NCI-H146 (cell line): Measurements from ENCODE around the gene KIAA1549.
"Not testable (repeated sequence)": the region's sequence is repeated elsewhere in the genome, so short reads cannot be mapped to it uniquely, and the experiment has no call there.

Experiments
- DNase-seq: peaks from one replicate; lab custom pipeline; 2025; lab: John Stamatoyannopoulos, UW

Gene KIAA1549

DNA sequence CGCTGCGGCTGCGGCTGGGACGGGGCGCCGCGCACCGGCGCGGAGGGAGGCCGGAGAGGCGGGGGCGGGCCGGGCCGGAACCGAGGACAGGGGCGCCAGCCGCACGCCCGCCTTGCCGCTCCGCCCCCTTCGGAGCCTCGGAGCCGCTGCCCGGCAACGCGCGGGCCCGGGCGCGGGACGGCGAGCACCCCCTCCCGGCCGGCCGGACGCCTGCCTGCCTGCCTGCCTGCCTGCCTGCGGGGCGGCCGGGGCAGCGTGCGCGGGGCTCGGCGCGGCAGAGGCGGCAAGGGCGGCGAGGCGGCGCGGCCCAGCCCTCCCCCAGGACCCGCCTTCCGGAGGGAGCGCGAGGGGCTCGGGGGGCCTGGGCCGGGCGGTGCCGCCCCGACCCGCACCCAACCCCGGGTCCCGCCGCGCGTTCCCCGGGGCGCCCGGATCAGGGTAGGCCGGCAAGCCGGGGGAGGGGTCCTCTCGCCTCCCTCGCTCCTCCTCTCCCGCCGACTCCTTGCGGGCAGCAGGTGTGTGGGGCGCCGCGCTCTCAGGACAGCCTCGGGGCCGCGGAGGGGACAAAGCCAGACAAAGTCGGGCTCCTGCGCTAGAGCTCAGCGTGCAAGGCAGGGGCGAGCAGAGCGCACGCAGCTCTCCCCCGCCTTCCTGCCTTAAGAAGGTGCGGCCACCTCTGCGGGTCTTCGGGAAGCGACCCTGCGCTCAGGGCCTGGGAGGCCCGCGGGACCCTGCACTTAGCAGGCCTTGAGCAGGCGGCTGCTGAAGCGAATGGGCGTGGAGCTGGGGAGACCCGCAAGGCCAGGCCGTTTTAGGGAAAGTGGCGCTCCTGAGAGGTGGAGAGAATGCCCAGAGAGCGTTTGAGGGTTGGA, at the start of gene KIAA1549:
Gene KIAA1549, minus strand, starts transcription at position 58 of the 872 bp plus-strand sequence. CDS start 120 bp downstream, outside the sequence.
- peak; percentile 83 for DNase-seq

DNA sequence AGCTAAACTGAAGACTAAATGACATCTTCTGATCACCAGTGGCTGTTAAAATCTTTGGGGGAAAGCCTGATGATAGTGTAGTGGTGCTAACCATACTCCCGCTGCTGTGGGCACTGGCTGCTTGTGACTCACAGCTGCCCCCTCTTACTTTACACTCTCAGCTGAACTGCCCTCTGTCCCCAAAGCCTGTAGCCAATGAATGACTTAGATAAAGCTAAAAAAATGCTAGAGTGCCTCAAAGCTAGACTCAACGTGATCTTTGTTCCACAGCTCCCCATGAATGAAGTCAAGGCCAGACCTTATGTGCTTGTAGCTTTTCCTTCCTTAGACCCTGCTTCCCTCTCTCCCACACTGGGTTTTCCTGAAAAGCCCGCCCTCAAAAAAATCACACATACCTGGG, 48.2 kb upstream of the KIAA1549 start:
- DNase-seq, result no peak

DNA sequence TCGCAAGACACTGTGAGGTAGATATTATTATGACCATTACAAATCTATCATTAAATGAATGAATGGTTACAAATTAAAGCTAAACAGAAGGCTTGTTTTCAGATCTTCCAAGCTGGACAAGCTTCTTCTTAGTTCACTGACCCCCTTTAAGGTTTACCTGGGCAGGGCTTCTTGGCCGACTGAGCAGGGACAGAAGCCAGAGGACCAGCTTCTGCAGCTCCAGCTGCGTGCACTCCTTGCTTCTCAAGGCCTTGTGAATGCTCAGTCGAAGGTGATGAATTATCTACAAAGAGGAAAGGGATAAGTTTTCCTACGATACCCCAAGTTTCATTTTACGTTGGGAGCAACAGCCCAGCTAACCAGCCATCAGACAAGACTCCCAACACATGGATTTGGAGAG, 45.4 kb upstream of the KIAA1549 start:
- DNase-seq, result no peak

DNA sequence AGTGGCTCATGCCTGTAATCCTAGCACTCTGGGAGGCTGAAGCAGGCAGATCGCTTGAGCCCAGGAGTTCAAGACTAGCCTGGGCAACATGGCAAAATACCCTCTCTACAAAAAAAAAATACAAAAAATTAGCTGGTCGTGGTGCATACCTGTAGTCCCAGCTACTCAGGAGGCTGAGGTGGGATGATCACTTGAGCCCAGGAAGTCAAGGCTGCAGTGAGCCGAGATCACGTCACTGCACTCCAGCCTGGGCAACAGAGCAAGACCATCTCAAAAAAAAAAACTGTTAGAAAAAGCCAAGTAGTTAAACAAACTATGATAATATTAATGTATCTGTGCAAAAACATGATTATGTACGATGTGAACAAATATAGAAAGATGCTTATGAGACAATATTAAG, 44.7 kb upstream of the KIAA1549 start:
- not testable (repeated sequence) for DNase-seq

DNA sequence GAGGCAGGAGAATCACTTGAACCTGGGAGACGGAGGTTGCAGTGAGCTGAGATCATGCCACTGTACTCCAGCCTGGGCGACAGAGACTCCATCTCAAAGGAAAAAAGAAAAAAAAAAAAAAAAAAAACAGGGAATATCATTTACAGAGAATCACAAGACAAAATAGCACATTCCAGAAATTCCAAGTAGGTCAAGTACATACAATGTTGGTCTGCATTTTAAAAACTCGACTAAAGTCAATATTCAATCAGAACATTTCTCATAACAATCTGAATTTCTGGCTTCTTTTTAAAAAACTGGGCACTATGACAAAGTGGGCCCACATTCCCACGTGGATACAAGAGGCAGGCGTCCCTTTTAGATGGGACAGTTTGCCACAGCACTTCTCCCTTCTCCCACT, 41.9 kb upstream of the KIAA1549 start:
- DNase-seq, result no peak

DNA sequence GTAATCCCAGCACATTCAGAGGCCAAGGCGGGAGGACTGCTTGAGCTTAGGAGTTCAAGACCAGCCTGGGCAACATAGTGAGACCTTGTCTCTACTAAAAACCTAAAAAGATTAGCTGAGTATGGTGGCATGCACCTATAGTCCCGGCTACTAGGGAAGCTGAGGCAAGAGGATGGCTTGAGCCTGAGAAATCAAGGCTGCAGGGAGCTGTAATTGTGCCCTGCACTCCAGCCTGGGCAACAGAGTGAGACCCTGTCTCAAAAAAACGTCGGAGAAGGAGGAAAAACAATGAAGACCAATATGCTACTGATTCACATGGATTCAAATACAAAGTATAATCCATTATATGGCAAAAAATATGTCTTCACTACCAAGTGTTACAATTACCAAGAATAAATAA, 41.1 kb upstream of the KIAA1549 start:
- no peak for DNase-seq

DNA sequence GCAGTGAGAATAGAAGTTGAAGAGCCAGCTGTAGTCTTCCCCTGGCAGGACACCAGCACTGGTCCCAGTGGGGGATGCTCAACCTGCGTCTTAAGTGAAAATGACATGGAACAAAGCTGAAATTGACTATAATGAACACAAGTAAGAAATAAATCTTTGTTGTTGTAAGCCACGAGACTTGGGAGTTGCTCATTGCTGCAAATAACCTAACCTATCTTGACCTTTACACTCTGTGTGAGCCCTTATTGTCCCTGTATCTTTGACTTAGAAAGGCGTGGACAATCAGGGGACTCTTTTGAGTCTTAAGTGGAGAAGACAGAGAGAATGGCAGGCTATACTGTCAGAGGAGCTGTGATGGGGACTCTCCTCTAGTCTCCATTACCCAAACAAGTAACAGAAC, 37.7 kb upstream of the KIAA1549 start:
- DNase-seq, result no peak

DNA sequence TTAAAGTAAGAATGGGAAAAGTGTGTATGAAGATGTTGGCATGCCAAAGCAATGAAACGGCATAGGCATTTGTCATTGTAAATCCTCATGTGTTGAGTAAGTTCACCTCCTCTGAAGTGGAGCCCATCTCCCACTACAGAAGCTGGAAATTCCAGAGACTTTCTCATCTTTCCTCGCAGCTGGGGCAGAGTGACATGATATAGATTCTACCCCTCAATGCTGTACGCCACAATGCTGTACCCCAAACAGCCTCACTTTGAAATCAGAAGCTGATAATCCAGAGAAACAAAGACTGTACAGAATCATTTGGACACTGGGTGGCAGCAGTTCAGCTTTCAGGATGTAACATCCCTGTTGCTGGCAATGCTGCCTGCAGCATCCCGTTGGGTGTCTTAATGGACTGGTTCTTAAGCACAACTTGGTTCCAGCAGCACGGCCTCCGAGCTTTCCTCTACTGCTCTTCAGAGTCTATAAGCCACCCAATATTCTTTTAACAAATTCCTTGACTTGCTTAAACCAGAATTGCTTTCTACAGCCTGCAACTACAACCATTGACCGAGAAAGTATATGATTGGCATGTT, 35.8 kb upstream of the KIAA1549 start:
- peak; percentile 78 for DNase-seq

DNA sequence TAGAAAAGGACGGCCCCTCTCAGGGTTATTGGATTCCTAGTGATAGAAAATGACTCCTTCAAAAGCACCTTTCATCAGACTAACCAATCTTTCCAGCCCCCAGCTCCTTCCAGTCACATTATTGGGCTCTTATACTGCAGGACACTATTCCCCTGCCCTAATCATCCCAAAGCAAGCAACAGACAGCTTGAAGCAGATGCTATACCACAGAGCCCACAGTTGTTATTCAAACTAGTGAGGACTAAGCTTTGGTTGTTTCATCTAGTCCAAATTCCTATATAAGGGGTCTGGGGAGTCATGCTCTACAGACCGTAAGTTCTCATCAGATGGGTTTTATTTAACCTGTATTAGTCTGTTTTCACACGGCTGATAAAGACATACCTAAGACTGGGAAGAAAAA, 30.2 kb upstream of the KIAA1549 start:
- no peak for DNase-seq

DNA sequence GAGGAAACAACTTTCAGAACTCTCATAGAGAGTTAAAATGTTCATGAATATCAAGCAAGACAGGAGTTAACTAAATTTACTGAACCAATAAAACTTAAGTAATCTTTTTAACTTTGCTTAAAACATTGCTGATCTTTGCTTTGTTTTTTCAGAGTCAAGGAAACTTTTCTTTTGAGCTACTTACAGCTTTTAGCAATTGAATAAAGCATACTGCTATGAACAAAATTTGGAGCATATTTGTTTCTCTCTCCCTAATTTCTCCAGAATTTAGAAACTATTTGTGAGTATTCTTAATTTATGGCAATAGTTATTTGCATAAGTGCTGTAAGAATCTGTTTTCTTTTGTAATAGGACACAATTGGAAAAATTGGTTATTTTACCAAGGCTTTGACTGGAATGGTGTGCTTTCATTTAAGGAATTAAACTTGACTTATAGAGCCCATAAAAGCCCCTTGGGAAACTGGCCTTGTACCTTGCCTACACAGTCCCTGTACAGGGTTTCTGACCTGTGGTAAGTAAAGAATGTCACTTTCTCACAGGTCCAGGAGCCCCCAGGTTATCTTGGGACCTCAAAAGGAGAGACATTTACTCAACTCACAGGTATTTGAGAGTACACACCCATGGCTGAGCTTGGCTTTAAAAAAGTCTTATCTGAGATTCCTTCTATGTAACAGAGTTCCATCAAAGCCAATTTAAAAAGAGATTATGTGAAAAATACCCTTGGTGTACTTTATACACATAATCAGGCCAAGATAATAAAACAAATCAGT, 23.3 kb upstream of the KIAA1549 start:
- DNase-seq, result no peak

DNA sequence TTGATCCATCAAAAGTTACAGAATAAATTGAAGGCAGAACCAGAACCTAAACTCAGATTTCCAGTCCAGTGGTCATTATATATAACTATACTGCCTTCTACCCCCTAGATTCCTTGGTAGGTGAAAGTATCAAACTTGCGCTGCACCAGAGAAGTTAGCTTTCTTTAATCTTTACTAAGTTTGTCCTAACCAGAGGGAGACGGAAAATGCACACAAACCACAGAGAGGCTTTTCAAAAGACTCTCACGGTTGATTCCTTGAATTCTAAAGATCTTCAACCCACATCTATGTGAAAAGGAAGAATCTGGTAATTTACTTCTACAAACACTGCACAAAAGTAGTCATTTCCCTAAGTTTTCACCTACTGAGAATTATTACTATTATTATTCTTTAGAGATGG, 18.2 kb upstream of the KIAA1549 start:
- no peak for DNase-seq

DNA sequence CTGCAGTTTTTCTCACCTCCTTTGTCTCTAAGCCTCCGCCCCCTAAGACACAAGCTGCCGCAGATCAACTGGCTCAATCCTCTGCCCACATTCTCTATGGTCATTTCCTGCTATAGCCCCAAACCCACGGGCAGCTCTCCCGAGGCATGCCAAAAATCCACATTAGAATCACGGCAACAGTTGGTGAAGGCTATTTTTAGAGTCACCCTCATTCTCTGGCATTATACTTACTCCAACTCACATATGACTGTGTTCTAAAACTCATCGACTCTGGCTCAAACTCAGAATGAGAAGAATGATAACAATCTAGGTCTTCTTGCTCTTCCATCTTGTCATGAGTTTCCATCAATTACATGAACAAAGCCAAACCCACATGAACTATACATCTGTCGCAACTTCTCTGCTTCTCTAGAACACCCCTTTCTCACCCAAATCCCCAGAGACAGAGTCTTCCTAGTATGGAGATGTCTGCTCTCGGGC, 10.9 kb upstream of the KIAA1549 start:
- no peak for DNase-seq

DNA sequence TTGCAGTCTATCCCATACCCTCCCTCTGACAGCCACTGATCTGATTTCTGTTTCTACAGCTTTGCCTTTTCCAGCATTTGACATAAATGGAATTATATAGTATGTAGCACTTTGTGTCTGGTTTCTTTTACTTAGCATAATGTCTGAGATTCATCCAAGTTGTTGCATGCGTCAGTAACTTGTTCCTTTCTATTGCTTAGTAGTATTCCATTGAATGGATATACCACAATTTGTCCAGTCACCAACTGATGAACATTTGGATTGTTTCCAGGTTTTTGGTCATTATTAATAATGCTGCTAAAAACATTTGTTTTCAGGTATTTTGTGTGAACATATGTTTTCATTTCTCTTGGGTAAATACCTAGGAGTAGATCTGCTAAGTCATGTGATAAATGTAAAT, 6.5 kb upstream of the KIAA1549 start:
- no peak for DNase-seq

DNA sequence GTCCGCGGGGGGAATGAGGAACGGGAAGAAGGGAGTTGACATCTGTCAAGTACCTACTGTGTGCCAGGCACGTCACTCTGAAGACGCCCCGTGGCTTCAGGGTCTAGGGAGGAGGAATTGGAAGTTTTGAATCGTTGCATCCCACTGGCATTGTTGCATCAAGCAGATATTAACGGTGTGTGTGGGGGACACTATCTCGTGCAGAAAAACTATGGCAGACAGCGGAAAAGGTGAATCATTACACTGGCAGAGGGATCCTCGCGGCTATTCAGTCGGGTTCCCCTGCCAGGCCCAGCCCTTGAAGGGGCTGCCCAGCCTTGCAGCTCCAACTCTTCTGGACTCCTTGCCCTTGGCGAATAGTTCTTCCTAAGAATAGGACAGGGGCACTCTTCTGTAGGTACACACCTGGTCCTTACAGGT, 1.0 kb upstream of the KIAA1549 start:
- peak; percentile 47 for DNase-seq

DNA sequence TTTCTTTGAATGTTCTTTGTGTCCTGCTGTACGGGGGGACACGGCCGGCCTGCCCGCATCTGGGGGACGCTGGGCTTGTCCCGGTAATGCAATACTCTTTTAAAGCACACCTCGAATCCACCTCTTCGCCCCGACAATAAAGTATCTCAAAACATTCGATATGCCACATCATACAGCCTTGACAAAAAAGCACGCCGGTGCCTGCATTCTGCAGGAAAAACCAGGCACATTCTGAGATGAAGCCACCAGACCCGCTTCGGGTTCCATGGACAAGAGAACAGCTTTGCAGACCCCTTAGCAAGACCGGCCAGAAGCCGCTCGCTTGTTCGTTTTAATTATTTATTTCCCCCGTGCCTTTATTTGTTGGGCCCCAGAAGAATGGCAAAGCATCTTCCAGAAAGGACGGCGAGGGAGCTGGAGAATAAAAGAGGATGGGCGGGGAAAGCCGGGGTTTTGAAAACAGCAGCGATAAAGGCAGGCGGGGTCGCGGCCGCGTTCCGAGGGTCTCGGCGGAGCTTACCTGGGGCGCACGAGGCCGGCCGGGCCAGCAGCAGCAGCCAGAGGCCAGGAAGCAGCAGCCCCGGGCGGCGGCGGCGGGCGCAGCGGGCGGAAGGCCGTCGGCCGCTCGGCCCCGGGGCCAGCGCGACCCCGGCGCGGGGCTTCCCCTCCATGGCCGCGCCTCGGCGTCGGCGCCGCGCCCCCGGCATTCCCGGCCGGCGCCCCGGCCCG, 462 bp downstream of the KIAA1549 start:
- DNase-seq, result peak; percentile 66

DNA sequence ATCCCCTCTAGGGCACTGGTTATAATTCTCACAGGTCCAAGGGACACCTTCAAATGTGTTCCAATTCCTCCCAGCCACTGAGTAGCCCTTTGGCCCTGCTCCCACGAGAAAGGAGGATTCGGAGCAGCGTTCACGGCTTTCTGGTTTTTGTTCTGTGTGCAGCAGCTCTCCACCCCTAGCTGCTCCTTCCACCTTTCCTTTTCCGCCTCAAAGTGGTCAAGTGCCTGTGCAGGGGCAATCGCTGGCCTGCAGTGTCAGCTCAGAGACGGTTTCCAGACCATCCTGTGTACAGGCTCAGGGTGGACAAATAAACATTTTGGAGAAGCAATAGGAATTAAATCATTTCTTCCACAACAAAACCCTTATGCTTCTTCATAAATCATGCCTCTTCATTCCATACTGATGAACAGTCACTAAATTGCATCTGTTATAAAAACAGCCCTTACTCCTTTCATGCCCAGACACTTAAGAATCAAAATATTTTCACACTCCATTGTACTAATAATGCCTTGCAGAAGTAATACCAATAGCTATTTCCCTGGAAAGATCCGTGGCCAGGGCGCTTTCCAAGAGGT, 1.1 kb downstream of the KIAA1549 start:
- DNase-seq, result no peak

DNA sequence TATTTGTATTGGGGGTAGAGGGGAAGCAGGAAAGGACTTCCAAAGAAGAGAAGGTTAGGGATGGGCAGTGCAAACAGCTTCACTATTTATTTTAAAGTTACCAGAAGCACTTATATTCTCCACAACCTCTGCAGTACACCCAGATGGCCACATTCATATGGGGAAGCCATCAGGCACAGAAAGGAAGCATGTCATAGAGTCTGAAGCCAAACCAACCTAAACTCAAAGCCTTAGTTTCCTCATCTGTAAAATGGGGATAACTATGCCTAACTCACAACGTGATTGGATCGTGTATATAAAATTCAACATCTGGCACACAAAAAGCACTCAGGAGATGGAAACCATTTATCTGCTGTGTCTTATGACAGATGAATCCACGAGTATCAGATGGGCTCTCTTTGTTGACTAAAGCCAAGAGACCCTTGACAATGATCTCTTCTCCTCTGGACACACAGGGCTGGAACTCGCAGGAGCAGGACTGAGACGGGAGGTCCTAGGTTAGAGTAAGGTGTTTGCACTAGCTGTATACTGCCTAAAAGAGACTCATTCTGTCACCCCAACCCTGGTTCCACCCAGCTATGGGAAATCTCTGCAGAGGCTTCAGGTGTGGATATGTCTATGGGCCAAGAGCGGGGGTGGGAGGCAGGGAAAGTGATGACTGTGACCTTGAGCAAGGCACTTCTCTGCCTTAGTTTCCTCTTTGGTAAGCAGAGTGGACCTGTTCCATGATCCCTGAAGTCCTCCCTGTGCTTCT, 1.8 kb downstream of the KIAA1549 start:
- no peak for DNase-seq

DNA sequence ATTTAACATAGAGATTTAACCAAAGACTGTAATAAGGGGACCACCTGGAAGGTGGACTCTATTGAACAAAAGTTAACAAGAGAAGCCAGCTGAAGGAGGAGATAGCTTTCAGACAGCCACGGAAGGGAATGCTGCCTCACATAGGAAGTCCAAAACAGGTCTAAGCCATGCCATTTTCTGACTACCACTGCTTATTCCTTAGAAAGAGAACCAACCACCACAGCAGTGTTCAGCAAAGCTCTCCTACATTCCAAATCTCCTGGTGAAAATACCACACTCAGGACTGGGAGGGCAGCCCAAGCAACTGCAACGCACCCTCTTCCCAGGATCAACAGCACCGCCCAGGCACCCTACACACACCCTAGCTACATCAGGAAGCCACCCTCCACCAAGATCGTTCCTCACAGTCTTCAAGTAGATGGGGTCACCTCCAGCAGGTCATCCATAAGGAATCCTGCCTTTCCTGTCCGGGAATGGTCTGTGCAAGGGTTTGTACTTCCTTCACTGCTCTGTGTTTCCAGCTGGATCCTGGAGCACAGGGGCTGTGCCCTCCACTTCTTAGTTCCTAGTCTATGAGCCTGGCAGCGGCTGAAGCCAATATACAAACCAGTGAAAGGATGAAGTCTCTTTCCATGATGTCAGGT, 2.5 kb downstream of the KIAA1549 start:
- peak; percentile 10 for DNase-seq

DNA sequence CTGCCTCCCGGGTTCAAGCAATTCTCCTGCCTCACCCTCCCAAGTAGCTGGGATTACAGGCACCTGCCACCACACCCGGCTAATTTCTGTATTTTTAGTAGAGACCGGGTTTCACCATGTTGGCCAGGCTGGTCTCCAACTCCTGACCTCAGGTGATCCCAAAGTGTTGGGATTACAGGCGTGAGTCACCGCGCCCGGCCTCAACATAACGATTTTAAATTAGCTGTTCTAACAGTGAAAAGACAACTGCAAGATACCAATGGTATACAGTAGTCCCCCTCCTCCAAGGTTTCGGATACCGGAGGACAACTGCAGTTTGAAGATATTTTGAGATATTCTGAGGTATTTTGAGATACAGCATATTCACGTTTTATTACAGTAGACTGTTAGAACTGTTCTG, 5.0 kb downstream of the KIAA1549 start:
- DNase-seq, result not testable (repeated sequence)

DNA sequence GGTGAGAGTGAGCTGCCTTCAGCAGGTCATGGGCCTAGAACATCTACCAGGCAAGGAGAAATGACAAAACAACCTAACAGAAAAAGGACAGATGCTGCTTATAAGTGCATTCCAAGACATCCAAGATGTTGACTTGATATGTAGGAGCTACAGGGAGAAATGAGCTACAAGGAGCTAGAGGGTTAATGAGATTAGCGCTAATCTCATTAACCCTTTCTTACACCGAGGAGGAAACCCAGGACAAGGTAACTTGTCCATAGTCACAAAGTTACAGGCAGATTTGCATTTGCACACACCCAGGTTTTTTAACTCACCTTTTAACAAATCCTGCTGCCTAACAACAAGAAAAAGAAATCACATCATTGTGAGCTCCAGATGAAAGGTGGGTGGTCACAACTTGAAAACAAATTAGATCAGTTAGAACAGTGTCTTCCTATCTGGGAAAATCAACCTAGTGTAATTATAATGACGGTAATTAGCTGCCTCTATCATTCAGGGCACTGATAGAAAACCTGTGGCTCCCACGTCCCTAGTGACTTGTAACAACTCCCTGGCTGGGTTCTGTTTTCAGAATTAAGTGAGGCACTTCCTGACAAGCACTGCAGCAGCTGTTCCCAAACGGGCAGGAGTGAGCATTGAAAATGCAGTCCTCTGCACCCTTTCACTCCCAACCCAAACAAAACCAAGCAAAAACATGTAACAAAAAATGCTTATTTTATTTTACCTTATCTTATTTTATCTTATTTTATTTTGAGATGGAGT, 5.7 kb downstream of the KIAA1549 start:
- peak; percentile 14 for DNase-seq
